Gastroesophageal sphincter (tissue), 3 donors: ENCODE results near the gene RBM14.

Source experiments
- CTCF ChIP-seq, 4 experiments: fragments of 200-600 bp in 2 of 4; fragments of 450-650 bp in 2 of 4; sonication (generic) in 1 of 4; IDR thresholded peaks; one replicate each; pipeline ENCODE4 v1.5.1; 2017 to 2019; ENCODE audit warnings: antibody characterized with exemption in 4 of 4, mild to moderate bottlenecking in 2 of 4, moderate library complexity in 2 of 4
- POLR2AphosphoS5 ChIP-seq: sonication (generic); formaldehyde crosslinking; IDR thresholded peaks from one replicate; pipeline ENCODE4 v1.6.1; 2017; ENCODE audit warnings: antibody characterized with exemption

- no peak for TF ChIP-seq POLR2AphosphoS5
- TF ChIP-seq CTCF (IDR thresholded peaks at IDR 0.05), result no peak
Measured at GRCh38 chr11:66625752-66626149, 9.3 kb downstream of the RBM14 start.
